GM18858 (cell line): Measurements from ENCODE around the gene DTX3L.
A peak's percentile ranks its signal among the peaks of the same experiment; 100 is the strongest.
"Not testable (repeated sequence)": the region's sequence is repeated elsewhere in the genome, so short reads cannot be mapped to it uniquely, and the experiment has no call there.

Experiments used
- ATAC-seq: cut with Tn5 transposase; IDR thresholded peaks from one replicate; pipeline ENCODE4 v1.9.1; 2021; ENCODE audit not compliant: unreplicated experiment

DTX3L gene

DNA sequence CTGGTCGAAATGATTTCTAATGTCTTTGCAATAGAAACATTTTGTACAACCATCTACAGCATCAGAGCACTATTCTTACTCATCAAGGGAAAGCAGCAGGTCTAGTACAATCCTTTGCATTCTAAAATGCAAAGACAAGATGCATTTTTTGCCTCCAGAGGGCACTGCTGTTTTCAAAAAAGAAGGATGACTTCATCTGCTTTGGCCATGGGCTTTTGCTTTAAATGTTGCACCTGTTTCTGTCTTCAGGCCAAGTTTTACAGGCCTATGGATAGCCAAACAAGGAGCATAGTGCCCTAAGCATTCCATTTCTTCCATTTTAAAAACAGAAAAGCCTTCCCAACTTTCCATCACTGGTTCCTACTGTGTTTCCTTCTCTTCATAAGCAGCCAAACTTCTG lies 3.5 kb upstream of the DTX3L start:
- no peak for ATAC-seq

DNA sequence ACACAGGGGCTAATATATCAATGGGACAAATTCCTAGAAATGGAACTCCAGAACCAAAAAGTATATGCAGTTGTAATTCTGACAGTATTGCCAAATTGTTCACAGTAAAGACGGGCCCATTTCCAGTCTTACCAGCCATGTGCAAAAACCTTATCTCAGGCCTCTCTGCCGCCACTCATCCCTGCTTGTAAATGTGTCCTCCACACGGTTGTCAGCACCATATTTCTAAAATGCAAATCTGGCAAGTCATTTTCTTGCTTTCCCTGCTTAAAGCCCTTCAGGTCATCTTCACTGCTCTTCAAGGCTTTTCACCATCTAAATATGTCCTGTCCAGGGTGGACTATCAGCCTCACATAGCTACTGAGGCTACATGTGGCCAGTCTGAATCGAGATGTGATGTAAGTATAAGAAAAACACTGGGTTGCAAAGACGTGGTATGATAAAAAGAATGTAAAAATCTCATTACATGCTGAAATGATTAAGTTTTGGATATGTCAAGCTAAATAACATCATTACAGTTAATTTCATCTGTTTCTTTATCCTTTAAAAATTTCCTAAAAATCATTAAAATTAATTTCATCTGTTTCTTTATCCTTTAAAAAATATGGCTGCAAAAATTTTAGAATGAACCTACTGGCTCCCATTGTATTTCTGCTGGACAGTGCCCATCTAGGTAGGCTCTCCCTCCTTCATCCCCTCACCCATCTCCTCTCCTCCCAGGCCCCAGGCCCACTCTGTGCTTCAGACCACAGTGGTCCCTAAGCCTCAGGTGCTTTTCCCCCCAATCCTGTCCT lies 1.0 kb upstream of the DTX3L start:
- no peak for ATAC-seq

DNA sequence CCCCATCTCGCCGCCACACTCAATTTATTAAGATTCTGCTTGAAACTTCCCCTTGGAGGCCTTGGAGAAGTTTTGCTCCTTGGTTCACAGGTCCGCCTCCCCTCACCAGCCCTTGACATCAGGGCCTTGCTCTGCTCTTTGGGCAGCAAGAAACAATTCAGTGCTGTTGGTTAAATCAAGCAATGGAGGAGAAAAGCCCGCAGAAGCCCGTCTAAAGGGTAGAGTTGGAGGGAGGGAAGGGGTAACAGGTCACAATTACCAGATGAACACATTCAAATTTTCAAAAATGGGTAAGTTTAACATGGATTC lies 467 bp upstream of the DTX3L start:
- ATAC-seq = no peak

DNA sequence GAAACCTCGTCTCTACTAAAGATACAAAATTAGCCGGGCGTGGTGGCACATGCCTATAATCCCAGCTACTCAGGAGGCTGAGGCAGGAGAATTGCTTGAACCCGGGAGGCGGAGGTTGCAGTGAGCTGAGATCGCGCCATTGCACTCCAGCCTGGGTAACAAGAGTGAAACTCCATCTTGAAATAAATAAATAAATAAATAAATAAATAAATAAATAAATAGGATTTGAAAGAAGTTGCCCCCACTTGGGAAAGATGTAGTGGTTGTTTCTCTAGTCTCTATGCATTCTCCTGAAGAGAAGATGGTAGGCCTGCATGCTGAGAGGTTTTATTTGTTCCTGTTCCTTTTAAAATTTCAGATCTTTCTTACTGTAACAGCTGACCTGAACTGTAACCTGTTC lies 4.0 kb downstream of the DTX3L start:
- not testable (repeated sequence) for ATAC-seq

- no peak for ATAC-seq
Measured at GRCh38 chr3:122568755-122569154, 4.6 kb downstream of the DTX3L start.

DNA sequence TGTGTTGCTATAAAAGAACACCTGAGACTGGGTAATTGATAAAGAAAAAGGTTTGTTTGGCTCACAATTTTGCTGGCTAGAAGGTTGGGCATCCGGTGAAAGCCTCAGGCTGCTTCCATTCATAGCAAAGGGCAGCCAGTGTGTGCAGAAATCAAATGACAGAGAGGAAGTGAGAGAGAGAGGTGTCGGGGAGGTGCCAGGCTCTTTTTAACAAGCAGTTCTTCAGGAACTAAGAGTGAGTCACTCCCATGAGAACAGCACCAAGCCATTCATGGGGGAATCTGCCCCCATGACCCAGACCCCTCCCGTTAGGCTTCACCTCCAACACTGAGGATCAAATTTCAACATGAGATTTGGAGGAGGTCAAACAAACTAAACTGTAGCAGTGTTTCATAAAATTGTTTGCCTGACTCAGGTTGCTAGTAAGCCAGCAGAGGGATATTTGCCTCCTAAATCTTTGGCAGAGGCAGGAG lies 8.8 kb downstream of the DTX3L start:
- no peak for ATAC-seq

- ATAC-seq = peak; percentile 87
Measured at GRCh38 chr3:122576174-122576940, 12.2 kb downstream of the DTX3L start.

DNA sequence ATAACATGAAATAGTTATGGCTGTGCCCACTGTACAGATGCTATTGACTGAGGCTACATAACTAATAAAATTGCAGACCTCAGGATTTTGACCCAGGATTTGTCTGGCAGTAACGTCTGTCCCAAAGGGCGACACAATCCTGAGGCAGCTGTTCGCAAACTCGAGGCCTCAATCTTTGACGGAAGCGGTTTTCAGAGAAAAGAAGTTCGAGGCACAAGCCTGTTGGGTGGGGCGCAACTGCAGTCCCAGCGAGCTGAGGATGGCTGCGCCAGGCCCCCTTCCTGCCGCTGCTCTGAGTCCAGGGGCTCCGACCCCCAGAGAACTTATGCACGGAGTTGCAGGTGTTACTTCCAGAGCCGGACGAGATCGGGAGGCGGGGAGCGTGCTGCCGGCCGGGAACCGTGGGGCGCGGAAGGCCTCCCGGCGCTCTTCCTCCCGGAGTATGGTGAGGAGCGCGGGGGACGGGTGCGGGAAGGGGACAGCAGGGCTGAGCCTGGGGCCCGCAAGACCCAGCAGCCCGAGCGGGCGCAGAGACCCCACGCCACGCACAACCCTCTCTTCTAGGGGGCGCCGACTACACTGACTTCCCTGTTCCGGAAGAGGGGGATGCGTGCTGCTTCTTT lies 13.4 kb downstream of the DTX3L start, which contains the start of gene PARP15:
Gene PARP15 (plus strand): TSS at position 242 of the 623 bp plus-strand sequence. CDS start 18 bp downstream, at position 260.
- ATAC-seq = no peak

DNA sequence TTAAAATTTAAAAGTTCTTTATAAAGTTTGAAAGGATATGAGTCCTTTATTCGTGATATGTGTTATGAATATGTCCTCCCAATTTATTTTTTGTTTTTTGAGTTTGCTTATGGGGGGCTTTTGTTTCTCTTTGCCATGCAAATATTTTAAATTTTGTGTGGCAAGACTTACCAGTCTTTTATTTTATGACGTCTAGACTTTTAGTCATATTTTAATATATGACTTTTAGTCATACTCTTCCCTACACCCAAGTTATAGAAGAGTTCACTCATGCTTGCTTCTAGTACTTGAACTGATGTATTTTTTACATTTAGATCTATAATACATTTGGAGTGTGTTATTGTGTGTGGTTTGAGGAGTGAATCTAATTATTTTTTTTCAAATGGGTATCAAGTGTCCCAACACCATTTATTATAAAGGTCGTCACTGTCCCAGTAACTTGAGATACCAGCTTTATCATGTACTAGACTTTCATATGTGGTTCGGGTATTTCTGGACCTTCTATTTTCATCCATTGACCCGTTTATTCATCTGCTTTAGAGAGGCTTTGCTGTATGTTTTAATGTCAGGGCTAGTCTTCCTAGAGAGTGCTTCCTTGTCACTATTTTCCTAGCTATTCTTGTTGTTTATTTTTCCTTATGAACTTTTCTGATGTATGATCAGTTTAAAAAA lies 14.1 kb downstream of the DTX3L start:
- no peak for ATAC-seq

- no peak for ATAC-seq
Measured at GRCh38 chr3:122580470-122580869, 16.3 kb downstream of the DTX3L start.

DNA sequence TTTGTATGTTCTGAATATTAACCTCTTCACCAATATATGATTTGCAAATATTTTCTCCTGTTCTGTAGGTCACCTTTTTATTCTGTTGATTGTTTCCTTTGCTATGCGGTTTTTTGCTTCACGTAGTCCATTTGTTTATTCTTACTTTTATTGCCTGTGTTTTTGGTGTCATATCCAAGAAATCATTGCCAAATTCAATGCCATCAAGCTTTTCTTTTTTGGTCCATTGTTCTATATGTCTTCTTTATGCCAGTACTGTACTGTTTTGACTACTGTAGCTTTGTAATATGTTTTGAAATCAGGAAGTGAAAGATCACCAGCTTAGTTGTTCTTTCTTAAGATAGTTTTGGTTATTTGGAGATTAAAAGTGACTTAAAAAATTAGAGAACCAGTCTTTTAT lies 17.5 kb downstream of the DTX3L start:
- ATAC-seq = no peak

GRCh38 chr3:122582390-122582789 lies 18.3 kb downstream of the DTX3L start:
- ATAC-seq = no peak

DNA sequence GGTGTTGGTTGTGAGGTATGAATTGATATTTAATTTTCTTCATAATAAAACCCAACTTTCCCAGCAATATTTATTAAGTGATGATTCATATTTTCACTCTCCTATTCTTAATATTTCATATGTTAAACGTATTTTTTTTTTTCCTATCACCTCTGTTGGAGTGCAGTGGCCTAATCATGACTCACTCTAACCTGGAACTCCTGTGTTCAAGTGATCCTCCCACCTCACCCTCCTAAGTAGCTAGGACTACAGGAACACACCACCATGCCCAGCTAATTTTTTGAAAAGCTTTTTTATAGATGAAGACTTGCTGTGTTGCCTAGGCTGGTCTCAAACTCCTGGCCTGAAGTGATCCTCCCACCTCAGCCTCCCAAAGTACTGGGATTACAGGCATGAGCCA lies 22.0 kb downstream of the DTX3L start:
- no peak for ATAC-seq

GRCh38 chr3:122586773-122587485 lies 22.8 kb downstream of the DTX3L start:
- ATAC-seq = no peak

- ATAC-seq = no peak
Measured at GRCh38 chr3:122587572-122587971, 23.4 kb downstream of the DTX3L start.

- ATAC-seq = peak; percentile 67
Measured at GRCh38 chr3:122589297-122589696, 25.2 kb downstream of the DTX3L start.

GRCh38 chr3:122590610-122591009 lies 26.5 kb downstream of the DTX3L start:
- no peak for ATAC-seq

DNA sequence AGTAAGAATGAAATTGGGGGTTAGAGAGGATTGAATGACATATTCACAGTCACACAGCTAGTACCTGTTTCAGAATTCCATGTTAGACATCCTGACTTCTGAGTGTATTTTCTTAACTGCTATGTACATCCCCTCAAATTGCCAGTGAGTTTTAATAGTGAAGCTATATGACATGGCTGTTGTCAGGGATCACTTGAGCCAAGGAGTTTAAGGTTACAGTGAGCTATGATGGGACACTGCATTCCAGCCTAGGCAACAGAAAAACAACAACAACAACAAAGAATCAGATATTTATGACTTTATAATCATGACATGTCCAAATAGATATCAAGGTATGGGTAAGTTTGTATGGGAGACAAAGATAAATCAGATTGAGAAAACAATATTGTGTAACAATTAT lies 29.9 kb downstream of the DTX3L start:
- ATAC-seq = no peak

DNA sequence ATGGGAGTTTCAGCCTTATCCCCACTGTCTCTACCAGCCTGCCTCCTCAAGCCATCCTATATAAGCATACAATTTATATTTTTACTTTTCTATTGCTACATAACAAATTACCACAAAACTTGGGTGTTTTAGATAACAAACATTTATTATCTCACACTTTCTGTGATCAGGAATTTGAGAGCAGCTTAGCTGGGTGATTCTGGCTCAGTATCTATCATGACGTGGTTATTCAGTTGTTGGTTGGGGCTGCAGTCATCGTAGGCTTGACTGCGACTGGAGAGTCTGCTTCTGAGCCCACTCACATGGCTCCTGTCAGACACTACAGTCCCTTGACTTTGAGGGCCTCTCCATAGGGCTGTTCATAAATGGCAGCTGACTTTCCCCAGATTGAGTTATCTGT lies 34.0 kb downstream of the DTX3L start:
- ATAC-seq = no peak

DNA sequence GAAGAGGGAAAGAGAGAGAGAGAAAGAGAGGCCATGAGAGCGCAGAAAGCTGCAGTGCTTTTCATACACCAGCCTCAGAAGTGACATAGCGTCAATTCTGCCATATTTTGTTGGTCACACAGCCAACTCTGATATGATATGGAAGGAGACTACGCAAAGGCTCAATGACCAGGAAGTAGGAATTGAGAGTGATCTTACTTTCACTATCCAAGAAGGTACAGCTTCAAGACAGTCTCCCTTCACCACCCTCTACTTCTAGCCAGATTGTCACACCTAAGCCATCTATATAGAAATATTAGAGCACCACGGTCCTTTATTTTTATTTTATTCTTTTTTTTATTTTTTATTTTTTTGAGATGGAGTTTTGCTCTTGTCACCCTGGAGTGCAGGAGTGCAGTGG lies 34.4 kb downstream of the DTX3L start:
- no peak for ATAC-seq
